ENCODE data around the gene NISCH.

Gene NISCH

GRCh38 chr3:52446631-52447511 is 8.5 kb upstream of the NISCH start:
- TF ChIP-seq CTCF (IDR thresholded peaks at IDR 0.05), result peak; percentile 100

GRCh38 chr3:52447512-52448355 is 7.7 kb upstream of the NISCH start:
- no peak for TF ChIP-seq CTCF (IDR thresholded peaks at IDR 0.05)

GRCh38 chr3:52450489-52451236 is 4.7 kb upstream of the NISCH start:
- TF ChIP-seq CTCF (IDR thresholded peaks at IDR 0.05), result no peak

- no peak for TF ChIP-seq CTCF (IDR thresholded peaks at IDR 0.05)
Measured at GRCh38 chr3:52451237-52452083, 3.9 kb upstream of the NISCH start.

GRCh38 chr3:52452126-52452525 is 3.3 kb upstream of the NISCH start:
- no peak for TF ChIP-seq CTCF (IDR thresholded peaks at IDR 0.05)

- TF ChIP-seq CTCF (IDR thresholded peaks at IDR 0.05), result no peak
Measured at GRCh38 chr3:52452570-52453221, 2.7 kb upstream of the NISCH start.
